CD14-positive monocyte (primary cell): ENCODE results near the gene RASAL3. TPM values are rescaled to one million over a fixed set of nuclear protein-coding genes. Genes with fewer than 3 reads are reported as not detected.

ENCODE experiments used
- DNase-seq, 3 donors: peaks; one replicate each; pipeline ENCODE4 v3.0.0-alpha.2; 2011 to 2022
- H2AFZ ChIP-seq: 2 replicates; pipeline ENCODE4 v1.6.0; 2012; ENCODE audit warnings: mild to moderate bottlenecking, low read depth, low read length, inconsistent platforms; ENCODE audit not compliant: insufficient read depth, poor library complexity, severe bottlenecking
- H3K27ac ChIP-seq, 2 donors: 1 replicate in 1 of 2; 2 replicates in 1 of 2; pipeline ENCODE4 v1.5.1; 2012 to 2013; ENCODE audit warnings: low read length in 2 of 2, control low read depth in 1 of 2, inconsistent platforms in 1 of 2, low read depth in 1 of 2, mild to moderate bottlenecking in 1 of 2
- H3K27me3 ChIP-seq, 2 donors: one replicate each; pipeline versions ENCODE4 v1.6.0 to v1.6.1; 2011 to 2013; ENCODE audit warnings: low read length in 2 of 2; ENCODE audit not compliant: control insufficient read depth in 2 of 2, insufficient read depth in 2 of 2
- H3K36me3 ChIP-seq, 2 donors: replicated peaks in 1 of 2; 1 replicate in 1 of 2; 2 replicates in 1 of 2; pipeline versions ENCODE4 v1.5.1 to v1.6.1; 2012 to 2013; ENCODE audit warnings: low read length in 2 of 2, control low read depth in 1 of 2, inconsistent platforms in 1 of 2, mild to moderate bottlenecking in 1 of 2; ENCODE audit not compliant: insufficient read depth in 2 of 2, control insufficient read depth in 1 of 2
- H3K4me1 ChIP-seq, 2 donors: 1 replicate in 1 of 2; 2 replicates in 1 of 2; pipeline versions ENCODE4 v1.5.1 to v1.6.1; 2012 to 2013; ENCODE audit warnings: low read length in 2 of 2, control low read depth in 1 of 2, inconsistent platforms in 1 of 2, mild to moderate bottlenecking in 1 of 2, moderate library complexity in 1 of 2; ENCODE audit not compliant: insufficient read depth in 2 of 2, control insufficient read depth in 1 of 2
- H3K4me2 ChIP-seq: replicated peaks from 2 replicates; pipeline ENCODE3; 2012; ENCODE audit warnings: low read length, moderate library complexity, mild to moderate bottlenecking; ENCODE audit not compliant: poor library complexity, severe bottlenecking; ENCODE audit errors: extremely low read depth
- H3K4me3 ChIP-seq, 3 experiments: fragments of 200-600 bp in 1 of 3; sonication (generic) in 1 of 3; replicated peaks in 1 of 3; 1 replicate in 2 of 3; 2 replicates in 1 of 3; pipeline ENCODE4 v1.5.1; 2011 to 2013; ENCODE audit warnings: low read length in 3 of 3, mild to moderate bottlenecking in 3 of 3, control low read depth in 2 of 3, low read depth in 2 of 3, inconsistent platforms in 1 of 3, moderate library complexity in 1 of 3
- H3K79me2 ChIP-seq: 2 replicates; pipeline ENCODE4 v1.6.0; 2012; ENCODE audit warnings: mild to moderate bottlenecking, control low read depth, inconsistent platforms, low read length, moderate library complexity; ENCODE audit not compliant: insufficient read depth
- H3K9ac ChIP-seq: 2 replicates; pipeline ENCODE4 v1.6.0; 2017; ENCODE audit warnings: low read length, mild to moderate bottlenecking; ENCODE audit not compliant: insufficient read depth, poor library complexity, severe bottlenecking
- H3K9me3 ChIP-seq, 2 donors: replicated peaks in 1 of 2; 1 replicate in 1 of 2; 2 replicates in 1 of 2; pipeline versions ENCODE4 v1.5.1 to v1.6.1; 2012 to 2013; ENCODE audit warnings: low read length in 2 of 2, control low read depth in 1 of 2; ENCODE audit not compliant: control insufficient read depth in 1 of 2, insufficient read depth in 1 of 2
- H4K20me1 ChIP-seq: 2 replicates; pipeline ENCODE4 v1.6.0; 2012; ENCODE audit warnings: mild to moderate bottlenecking, low read length, control low read depth, moderate library complexity; ENCODE audit not compliant: insufficient read depth
- H3K27ac Mint-ChIP-seq, 7 donors: one replicate each; pipeline ENCODE4 v1.8.0; 2020; ENCODE audit warnings: mild to moderate bottlenecking in 7 of 7, mixed read lengths in 7 of 7, moderate library complexity in 6 of 7, inconsistent platforms in 2 of 7
- H3K27me3 Mint-ChIP-seq, 3 donors: one replicate each; pipeline ENCODE4 v1.8.0; 2021 to 2022; ENCODE audit warnings: low read depth in 3 of 3, mild to moderate bottlenecking in 3 of 3, mixed read lengths in 3 of 3, moderate library complexity in 3 of 3, inconsistent platforms in 1 of 3
- H3K36me3 Mint-ChIP-seq, 2 donors: one replicate each; pipeline ENCODE4 v1.8.0; 2020; ENCODE audit warnings: mixed read lengths in 2 of 2, inconsistent platforms in 1 of 2, mild to moderate bottlenecking in 1 of 2
- H3K4me1 Mint-ChIP-seq: one replicate; pipeline ENCODE4 v1.8.0; 2020; ENCODE audit warnings: mild to moderate bottlenecking, mixed read lengths
- H3K4me3 Mint-ChIP-seq, 2 donors: one replicate each; pipeline ENCODE4 v1.8.0; 2020; ENCODE audit warnings: mild to moderate bottlenecking in 2 of 2, mixed read lengths in 2 of 2, moderate library complexity in 1 of 2
- H3K9me3 Mint-ChIP-seq, 7 donors: one replicate each; pipeline ENCODE4 v1.8.0; 2020 to 2022; ENCODE audit warnings: mixed read lengths in 7 of 7, mild to moderate bottlenecking in 6 of 7, moderate library complexity in 6 of 7, inconsistent platforms in 2 of 7
- WGBS: methylation state at CpG from one replicate; pipeline ENCODE4 v1.1.5; 2013; ENCODE audit warnings: missing lambda C conversion rate; ENCODE audit not compliant: insufficient coverage; 5-methylcytosine and 5-hydroxymethylcytosine counted together
- intact Hi-C, 2 donors: fragments of 100-400 bp; cut with micrococcal nuclease; formaldehyde crosslinking; loops; one replicate each; pipeline versions ENCODE4 v1.15.0 to v1.15.1; 2023
- polyA plus RNA-seq, 3 donors: library from polyadenylated mRNA; depleted of rRNA in 1 of 3; unstranded in 2 of 3; stranded (reverse) in 1 of 3; fragments of 300-500 nt in 2 of 3; fragments of >200 nt in 1 of 3; fragmentation: Illumina TruSeq in 2 of 3; gene quantifications; 1 replicate in 2 of 3; 2 replicates in 1 of 3; pipeline ENCODE4 v1.2.3, GENCODE V29; 2012 to 2021
- TF ChIP-seq, protein P1 (sequence below): fragments of 200-600 bp; IDR thresholded peaks from one replicate; pipeline ENCODE4 v1.8.0; 2022; ENCODE audit warnings: antibody characterized with exemption, mild to moderate bottlenecking

RASAL3 gene
- polyA plus RNA-seq, 3 donors = 4.5 to 45.4 (median 13.6) TPM

DNA sequence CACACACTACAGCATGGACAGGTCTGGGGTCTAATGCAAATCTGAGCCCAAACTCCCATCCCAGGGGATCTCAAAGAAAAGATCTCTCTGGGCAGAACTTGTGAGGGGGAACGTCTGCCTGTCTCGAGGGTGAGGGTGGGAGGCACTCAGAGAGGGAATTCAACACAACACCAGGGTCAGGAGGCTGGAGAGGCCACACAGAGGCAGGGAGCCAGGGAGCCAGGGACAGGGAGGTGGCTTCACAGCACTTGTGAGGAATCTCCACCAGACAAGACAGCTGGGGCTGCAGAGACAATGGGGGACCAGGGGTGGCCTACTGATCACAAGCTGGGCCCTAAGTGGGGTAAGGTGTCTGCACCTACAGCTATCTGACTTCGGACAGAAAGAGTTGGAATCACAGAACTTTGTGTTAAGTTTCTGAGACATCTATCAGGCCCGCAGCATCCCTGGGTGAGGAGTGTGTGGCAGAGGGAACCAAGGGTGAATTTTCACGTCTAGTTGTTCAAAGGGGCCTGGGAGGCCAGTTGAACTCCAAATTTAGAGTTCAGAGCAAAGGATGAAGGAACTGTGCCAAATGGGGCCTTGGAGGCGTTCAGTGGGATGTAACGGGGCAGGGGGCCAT, 32.8 kb downstream of the RASAL3 start:
- 40% methylated on average over 6 of the region's 7 CpGs for WGBS
- Mint-ChIP-seq H3K4me3 (peak overlapping the region; percentile 94 to 97), H3K9me3 (peaks cover 0 to 2% (median 0%) of the 10 kb centered on the region in 7 donors), H3K27me3 (peaks cover 0 to 11% (median 0%) of the 10 kb centered on the region in 3 donors), H3K4me1 (peaks cover 28% of the 10 kb centered on the region), H3K27ac (peak overlapping the region; percentile 70 to 93 (median 87)), H3K36me3 (peaks cover 15 to 27% of the 10 kb centered on the region in 2 donors)
- Histone ChIP-seq H3K9ac (peak overlapping the region; percentile 79), H3K9me3 (no peaks in the 10 kb centered on the region), H3K4me1 (peaks cover 26 to 31% of the 10 kb centered on the region in 2 donors), H3K36me3 (peaks cover 27 to 34% of the 10 kb centered on the region in 2 donors), H3K27me3 (no peaks in the 10 kb centered on the region), H4K20me1 (peaks cover 28% of the 10 kb centered on the region), H3K4me2 (peak overlapping the region; percentile 97), H3K4me3 (peak overlapping the region; percentile 76 to 88 (median 78)), H2AFZ (peak overlapping the region; percentile 74), H3K79me2 (peaks cover 41% of the 10 kb centered on the region), H3K27ac (peak overlapping the region in 1 of 2 donors; percentile 74)
- no peak for DNase-seq
- TF ChIP-seq, protein P1, sequence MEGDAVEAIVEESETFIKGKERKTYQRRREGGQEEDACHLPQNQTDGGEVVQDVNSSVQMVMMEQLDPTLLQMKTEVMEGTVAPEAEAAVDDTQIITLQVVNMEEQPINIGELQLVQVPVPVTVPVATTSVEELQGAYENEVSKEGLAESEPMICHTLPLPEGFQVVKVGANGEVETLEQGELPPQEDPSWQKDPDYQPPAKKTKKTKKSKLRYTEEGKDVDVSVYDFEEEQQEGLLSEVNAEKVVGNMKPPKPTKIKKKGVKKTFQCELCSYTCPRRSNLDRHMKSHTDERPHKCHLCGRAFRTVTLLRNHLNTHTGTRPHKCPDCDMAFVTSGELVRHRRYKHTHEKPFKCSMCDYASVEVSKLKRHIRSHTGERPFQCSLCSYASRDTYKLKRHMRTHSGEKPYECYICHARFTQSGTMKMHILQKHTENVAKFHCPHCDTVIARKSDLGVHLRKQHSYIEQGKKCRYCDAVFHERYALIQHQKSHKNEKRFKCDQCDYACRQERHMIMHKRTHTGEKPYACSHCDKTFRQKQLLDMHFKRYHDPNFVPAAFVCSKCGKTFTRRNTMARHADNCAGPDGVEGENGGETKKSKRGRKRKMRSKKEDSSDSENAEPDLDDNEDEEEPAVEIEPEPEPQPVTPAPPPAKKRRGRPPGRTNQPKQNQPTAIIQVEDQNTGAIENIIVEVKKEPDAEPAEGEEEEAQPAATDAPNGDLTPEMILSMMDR = no peak
- intact Hi-C loops = loop anchor here (1.0 to 5.0 kb wide), 3 partner anchors 13 to 126 kb away; partner anchors contain the start of gene AKAP8L (in 1 of the 2)

DNA sequence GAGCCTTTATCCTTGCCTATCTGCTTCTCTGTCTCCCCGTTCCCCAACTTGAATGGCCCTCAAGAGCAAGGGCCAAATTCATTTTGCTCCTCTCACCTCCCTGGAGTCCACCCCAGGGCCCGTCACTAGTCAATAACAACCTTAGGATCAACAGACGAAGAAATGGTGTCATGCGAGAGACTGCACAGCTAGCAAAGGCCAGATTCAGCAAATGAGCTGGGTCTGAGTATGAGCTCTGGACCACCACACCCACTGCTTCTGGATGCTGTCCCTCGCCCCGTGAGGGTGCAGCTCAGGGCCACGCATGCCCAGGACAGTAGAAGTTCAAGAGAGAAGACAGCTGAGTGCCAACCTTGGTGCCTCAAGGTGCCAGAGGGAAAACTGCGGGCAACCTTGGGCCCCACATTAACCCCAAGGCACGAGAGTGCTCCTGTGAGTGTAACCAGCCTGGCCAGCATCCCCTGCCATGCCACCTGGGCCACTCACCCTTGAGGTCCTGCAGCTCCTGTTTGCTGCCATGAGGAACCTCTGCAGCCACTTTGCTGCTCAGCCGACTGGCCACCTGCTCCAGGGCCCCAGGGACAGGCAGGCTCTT, 33.7 kb downstream of the RASAL3 start:
- no peak overlapping the region for H3K27ac Mint-ChIP-seq
- H2AFZ ChIP-seq = no peak overlapping the region
- WGBS = 98% methylated on average over 7 of the region's 10 CpGs
- H3K9me3 ChIP-seq = no peaks in the 10 kb centered on the region
- no peak for DNase-seq
- H3K4me3 ChIP-seq = no peak overlapping the region
- no peak overlapping the region for H3K9ac ChIP-seq
- peaks cover 28% of the 10 kb centered on the region for H4K20me1 ChIP-seq
- no peak overlapping the region for H3K27ac ChIP-seq
- peaks cover 0 to 2% (median 0%) of the 10 kb centered on the region in 7 donors for H3K9me3 Mint-ChIP-seq
- H3K4me1 Mint-ChIP-seq = peaks cover 28% of the 10 kb centered on the region
- peaks cover 0 to 11% (median 0%) of the 10 kb centered on the region in 3 donors for H3K27me3 Mint-ChIP-seq
- TF ChIP-seq, protein P1 = no peak
- peaks cover 44% of the 10 kb centered on the region for H3K79me2 ChIP-seq
- intact Hi-C loops = loop anchor here in 1 of 2 donors (5.0 kb wide), 1 partner anchor 127 kb away; no protein-coding TSS in a partner anchor
- peaks cover 26 to 31% of the 10 kb centered on the region in 2 donors for H3K4me1 ChIP-seq
- peaks cover 23 to 35% of the 10 kb centered on the region in 2 donors for H3K36me3 Mint-ChIP-seq
- H3K27me3 ChIP-seq = no peaks in the 10 kb centered on the region
- H3K4me3 Mint-ChIP-seq = no peak overlapping the region
- H3K36me3 ChIP-seq = peaks cover 34 to 41% of the 10 kb centered on the region in 2 donors
- H3K4me2 ChIP-seq = peak overlapping the region; percentile 97
